NCI-H1105 (cell line): ENCODE data around the gene C2orf92.

Source experiments
- DNase-seq: peaks from one replicate; lab custom pipeline; 2025; lab: John Stamatoyannopoulos, UW

Gene C2orf92

GRCh38 chr2:97745474-97746174 lies 76.1 kb downstream of the C2orf92 start:
- DNase-seq, result no peak

- no peak for DNase-seq
Measured at GRCh38 chr2:97747285-97747684, 77.8 kb downstream of the C2orf92 start.

DNA sequence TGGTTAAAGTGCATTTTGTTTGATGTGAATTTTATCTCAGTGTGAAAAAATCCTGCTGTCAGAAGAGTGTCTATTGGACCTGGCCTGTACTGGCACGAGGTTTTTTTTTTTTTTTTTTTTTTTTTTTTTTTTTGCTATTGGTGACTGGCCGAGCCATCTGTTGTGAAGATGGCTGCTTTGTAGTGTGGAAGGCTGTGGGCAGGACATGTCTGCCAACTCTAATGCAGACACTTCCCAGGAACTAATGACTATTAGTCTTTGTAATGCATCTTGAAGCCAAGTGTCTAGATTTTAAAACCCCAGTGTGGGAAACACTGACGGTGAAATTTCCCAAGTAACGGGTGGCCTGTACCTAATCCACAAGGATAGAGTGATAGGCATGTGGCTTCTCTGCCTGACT lies 78.2 kb downstream of the C2orf92 start:
- DNase-seq, result no peak

- no peak for DNase-seq
Measured at GRCh38 chr2:97749581-97749980, 80.1 kb downstream of the C2orf92 start.

GRCh38 chr2:97750017-97750416 lies 80.5 kb downstream of the C2orf92 start:
- no peak for DNase-seq

DNA sequence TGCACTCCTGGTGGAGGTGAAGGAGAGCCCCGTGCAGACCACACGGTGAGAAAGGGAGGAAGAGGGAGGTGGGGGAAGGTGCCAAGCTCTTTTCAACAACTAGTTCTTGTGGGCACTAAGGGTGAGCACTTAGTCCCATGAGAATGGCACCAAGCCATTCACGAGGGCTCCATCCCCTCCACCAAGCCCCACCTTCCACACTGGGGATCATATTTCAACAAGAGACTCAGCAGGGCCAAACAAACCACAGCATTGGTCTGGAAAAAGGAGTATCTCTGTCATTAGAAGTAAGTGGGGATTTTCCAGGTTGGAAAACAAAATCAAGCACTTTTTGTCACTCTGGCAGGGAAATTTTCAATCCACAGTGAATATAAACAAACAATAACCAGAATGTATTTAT lies 82.2 kb downstream of the C2orf92 start:
- DNase-seq, result peak; percentile 65
